Stimulated activated CD4-positive, alpha-beta T cell treated with anti-CD3 and anti-CD28 coated beads, Interleukin-12 subunit alpha, Interleukin-12 subunit beta, amount 100 ng/mL, for 48 hours (primary cell): ENCODE data around the gene DCTN2.
A peak's percentile ranks its signal among the peaks of the same experiment; 100 is the strongest.
"Not testable (repeated sequence)": the region's sequence is repeated elsewhere in the genome, so short reads cannot be mapped to it uniquely, and the experiment has no call there.

Source experiments
- DNase-seq, 3 donors: peaks; one replicate each; pipeline ENCODE4 v3.0.0-alpha.2; 2020; ENCODE audit warnings: low read depth in 2 of 3, low spot score in 1 of 3

The DCTN2 gene

GRCh38 chr12:57529831-57530230 lies 17.2 kb downstream of the DCTN2 start:
- no peak for DNase-seq

DNA sequence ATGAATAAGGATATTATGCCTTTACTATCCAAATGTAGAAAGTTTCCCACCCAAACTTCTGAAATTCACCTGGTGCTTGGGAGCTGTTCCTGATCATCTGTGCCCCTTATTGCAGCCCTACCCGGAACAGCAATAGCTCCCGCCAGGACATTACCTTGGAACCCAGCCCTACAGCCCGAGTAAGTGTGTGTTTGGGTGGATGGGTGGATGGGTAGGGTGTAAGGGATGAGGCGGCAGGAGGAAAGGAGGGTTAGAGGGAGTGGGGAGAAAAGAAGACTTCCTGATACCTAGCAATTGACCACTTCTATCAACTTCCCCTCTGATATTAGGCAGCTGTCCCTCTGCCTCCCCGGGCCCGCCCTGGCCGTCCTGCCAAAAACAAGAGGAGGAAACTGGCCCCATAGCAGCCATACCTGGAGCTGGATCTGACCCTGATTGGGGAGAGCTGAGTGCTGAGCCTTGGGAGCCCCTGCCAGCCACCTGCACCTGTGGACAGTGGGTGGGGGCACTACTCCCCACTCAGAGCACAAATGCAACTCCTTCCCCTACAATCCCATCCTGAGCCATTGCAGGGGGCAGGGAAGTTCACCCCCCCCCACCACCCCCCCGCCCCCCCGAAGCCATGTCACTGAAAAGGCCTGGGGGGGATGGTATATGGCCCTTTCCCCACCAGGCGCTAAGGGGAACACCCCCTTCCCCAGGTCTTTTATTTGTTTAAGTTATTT lies 18.0 kb downstream of the DCTN2 start:
- DNase-seq, result no peak

GRCh38 chr12:57528176-57528575 lies 18.8 kb downstream of the DCTN2 start:
- DNase-seq, result no peak

DNA sequence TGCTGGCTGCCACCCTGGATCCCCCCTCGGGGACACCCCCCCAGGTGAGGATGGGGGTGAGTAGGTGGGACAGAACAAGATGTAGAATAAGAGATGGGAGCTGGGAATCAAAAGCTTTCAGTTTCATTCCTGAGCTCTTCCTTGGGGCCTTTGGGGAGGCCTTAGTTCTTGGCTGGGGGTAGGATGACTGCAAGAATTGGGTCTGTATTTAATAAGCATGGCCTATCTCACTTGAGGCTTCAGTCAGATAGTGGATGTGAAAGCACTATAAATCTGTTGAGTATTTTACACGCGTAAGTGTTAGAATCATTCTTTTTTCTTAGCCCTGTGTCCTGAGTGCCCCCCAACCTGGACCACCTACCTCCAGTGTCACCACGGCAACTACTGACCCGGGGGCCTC lies 19.8 kb downstream of the DCTN2 start:
- DNase-seq, result no peak

GRCh38 chr12:57526477-57527126 lies 20.4 kb downstream of the DCTN2 start:
- DNase-seq, result no peak

GRCh38 chr12:57525615-57526383 lies 21.2 kb downstream of the DCTN2 start:
- no peak for DNase-seq

DNA sequence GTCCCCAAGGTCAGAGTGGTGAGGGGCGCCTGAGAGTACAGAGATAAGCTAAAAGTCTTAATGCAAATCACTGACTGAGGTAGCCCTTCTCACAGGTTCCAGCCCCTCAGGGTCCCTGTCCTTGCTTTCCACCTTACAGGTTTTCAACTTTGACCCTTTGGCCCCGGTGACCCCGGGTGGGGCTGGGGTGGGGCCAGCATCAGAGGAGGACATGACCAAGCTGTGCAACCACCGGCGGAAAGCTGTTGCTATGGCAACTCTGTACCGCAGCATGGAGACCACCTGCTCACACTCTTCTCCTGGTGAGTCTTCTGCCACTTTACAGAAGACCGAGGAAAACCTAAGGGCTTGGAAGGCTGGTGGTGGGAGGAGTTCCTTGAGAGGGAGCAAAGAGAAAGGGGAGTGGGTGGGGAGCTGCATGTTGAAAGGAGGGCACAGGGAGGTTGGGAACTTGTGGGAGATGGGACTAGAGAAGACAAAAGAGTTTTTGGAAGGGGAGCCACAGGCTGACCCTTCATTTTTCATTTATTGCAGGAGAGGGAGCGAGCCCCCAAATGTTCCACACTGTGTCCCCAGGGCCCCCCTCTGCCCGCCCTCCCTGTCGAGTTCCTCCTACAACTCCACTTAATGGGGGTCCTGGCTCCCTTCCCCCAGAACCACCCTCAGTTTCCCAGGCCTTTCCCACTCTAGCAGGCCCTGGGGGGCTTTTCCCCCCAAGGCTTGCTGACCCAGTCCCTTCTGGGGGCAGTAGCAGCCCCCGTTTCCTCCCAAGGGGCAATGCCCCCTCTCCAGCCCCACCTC lies 22.0 kb downstream of the DCTN2 start:
- DNase-seq, result no peak

DNA sequence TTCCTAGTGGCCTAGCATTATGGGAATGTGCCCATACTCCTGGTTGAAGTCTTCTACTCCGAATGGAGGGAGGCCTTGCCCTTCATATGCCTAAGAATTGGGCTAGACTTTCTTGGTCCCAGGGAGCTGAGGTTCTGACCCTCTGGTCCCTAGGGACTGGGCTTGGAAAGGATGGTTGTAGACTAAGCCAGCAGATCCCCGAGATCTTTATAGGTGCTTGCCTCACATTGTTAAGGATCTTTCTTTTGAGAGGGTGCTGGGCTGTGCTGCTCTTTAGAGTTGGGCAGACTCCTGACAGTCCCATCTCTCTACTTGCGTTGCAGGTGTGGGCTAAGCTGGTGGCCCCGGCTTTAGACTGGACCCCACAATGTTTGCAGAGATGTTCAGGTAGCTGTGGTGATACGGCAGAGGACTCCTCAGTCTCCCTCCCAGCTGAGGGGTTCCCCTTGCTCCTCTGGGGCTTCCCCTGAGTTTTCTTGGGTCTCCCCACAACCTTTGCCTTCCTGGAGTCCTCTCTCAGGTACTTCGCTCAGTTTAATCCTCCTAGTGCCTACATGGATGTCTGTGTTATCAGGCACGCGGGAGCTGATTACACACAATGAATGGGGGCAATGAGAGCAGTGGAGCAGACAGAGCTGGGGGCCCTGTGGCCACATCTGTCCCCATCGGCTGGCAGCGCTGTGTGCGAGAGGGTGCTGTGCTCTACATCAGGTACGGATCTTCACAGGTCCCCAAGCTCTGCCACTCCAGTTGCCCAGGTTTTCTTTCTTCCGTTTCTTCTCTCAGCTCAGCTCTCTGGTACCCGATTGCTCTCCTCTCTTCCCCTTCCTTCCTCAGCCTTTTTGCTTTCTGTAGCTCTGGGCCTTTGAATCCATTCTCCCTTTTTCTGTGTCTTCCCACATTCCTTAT lies 23.0 kb downstream of the DCTN2 start:
- DNase-seq, result no peak

DNA sequence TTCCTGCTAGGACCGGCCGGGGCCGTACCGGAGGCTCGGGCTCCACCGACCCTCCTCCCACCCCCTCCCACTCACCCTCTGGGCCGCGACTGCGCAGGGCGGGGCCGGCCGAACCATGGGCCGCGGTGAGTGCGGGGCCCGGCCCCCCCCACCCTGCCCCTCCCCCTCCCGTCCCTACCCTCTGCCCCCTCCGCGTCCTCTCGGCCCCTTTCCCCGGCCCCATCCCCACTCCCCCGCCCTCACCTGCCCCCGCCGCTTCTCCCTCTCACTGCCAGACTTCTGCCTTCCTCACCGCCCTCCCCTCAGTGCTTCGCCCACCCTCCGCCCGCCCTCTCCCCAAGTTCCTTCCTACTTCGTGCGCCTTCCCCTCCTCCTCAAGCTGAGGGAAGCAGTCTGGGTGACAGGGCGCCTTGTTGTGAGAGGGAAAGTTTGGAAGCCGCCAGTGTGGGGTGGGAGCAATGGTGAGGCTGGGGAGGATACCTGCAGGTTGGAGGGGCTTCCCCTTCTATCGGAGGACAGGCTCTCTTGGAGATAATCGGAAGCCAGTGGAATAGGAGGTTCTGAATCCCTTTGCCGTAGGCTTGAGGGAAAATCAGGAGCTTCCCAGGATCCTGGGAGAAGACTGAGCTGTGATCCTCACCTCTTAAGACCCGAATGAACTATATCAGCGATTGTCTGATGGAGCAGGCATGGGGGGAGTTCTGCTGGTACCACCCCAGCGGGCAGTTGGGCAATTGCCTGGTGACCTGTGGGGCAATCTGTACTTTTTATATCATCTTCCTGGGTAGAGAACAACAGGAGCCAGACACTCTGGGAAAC lies 23.9 kb downstream of the DCTN2 start:
- peak in 1 of 3 donors; percentile 20 for DNase-seq

- peak; percentile 81 to 88 (median 86) for DNase-seq
Measured at GRCh38 chr12:57522011-57522886, 24.7 kb downstream of the DCTN2 start, which contains the start of gene MBD6. MBD6 (plus strand) TSS chr12:57522824; CDS start chr12:57524304, 1,480 bp downstream.

GRCh38 chr12:57521525-57522010 lies 25.4 kb downstream of the DCTN2 start:
- peak in 1 of 3 donors; percentile 15 for DNase-seq

- peak; percentile 98 to 100 (median 100) for DNase-seq
Measured at GRCh38 chr12:57520053-57520818, 26.8 kb downstream of the DCTN2 start, which contains the start of gene DDIT3. DDIT3 (minus strand) TSS chr12:57520514; CDS start chr12:57517406, 3,108 bp downstream.

DNA sequence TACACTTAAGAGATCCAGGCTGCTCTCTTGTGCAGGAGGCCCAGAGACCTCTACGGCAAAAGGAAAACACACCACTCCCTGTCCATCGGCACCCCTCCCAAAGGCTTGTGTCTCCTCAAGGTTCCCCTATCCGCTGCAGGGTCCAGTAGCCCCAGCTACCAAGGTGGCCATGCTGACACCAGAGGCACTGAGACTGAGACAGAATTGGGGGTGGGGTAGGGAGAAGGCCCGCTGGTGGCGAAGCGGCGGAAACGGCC lies 27.3 kb downstream of the DCTN2 start:
- DNase-seq, result no peak

GRCh38 chr12:57518920-57519795 lies 27.8 kb downstream of the DCTN2 start:
- DNase-seq, result peak in 1 of 3 donors; percentile 15

DNA sequence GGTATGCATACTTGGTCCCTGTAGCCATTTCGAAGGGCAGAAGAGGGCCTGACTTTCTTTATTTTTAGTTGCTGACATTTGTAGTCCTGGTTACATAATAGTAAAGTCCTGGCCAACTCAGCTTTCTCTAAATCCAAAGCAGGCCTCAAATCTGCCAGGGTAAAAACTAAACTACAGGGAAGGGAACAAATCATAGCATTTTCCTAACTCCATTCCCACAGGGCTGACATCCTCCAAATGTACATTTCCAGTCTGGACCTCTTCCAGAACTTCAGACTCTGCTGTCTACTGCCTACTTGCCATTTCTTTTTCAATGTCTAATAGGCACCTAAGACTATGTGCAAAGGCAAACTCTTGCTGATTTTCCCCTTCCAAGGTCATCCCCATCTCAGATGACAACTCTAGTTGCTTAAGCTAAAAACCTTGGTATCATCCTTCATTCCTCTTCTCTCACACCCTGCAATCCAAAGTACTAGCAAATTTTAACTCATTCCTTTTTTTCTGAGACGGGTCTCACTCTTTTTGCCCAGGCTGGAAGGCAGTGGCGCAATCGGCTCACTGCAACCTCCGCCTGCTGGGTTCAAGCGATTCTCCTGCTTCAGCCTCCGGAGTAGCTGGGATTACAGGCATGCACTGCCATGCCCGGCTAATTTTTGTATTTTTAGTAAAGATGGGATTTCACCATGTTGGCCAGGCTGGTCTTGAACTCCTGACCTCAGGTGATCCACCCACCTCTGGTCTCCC lies 28.6 kb downstream of the DCTN2 start:
- no peak for DNase-seq

DNA sequence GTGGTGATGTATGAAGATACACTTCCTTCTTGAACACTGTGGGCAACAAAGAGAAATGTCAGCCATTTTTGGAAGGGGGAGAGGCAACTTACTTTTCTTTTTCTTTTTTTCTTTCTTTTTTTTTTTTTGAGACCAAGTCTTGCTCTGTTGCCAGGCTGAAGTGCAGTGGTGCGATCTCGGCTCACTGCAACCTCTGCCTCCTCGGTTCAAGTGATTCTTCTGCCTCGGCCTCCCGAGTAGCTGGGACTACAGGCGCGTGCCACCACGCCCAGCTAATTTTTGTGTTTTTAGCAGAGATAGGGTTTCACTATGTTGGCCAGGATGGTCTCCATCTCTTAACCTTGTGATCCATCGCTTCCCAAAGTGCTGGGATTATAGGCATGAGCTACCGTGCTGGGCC lies 29.3 kb downstream of the DCTN2 start:
- DNase-seq, result not testable (repeated sequence)
